H9 (cell line): ENCODE data around the gene CDC20. TPM values are rescaled to one million over a fixed set of nuclear protein-coding genes. Genes with fewer than 3 reads are reported as not detected.

Experiments
- DNase-seq: peaks from one replicate; pipeline ENCODE4 v3.0.0-alpha.2; 2017
- H2AFZ ChIP-seq: one replicate; pipeline ENCODE4 v1.6.1; 2013; ENCODE audit warnings: mild to moderate bottlenecking, low read length, control low read depth, moderate library complexity
- H2AK5ac ChIP-seq: 2 replicates; pipeline ENCODE4 v1.6.1; 2013; ENCODE audit warnings: low read length, control low read depth, mixed read lengths; ENCODE audit not compliant: insufficient read length
- H2BK120ac ChIP-seq: one replicate; pipeline ENCODE4 v1.6.1; 2013; ENCODE audit warnings: low read depth, mild to moderate bottlenecking, low read length, control low read depth, inconsistent platforms; ENCODE audit not compliant: poor library complexity, severe bottlenecking
- H2BK12ac ChIP-seq: 2 replicates; pipeline ENCODE4 v1.6.1; 2013; ENCODE audit warnings: low read length, control low read depth, mixed read lengths, low read depth; ENCODE audit not compliant: insufficient read length
- H2BK15ac ChIP-seq: 2 replicates; pipeline ENCODE4 v1.6.1; 2013; ENCODE audit warnings: low read depth, low read length, control low read depth
- H2BK20ac ChIP-seq: one replicate; pipeline ENCODE4 v1.6.1; 2013; ENCODE audit warnings: low read depth, mild to moderate bottlenecking, low read length, control low read depth, inconsistent platforms; ENCODE audit not compliant: poor library complexity, severe bottlenecking
- H2BK5ac ChIP-seq: 2 replicates; pipeline ENCODE4 v1.6.1; 2013; ENCODE audit warnings: low read length, control low read depth, mixed read lengths; ENCODE audit not compliant: insufficient read length
- H3K14ac ChIP-seq: 2 replicates; pipeline ENCODE4 v1.6.1; 2013; ENCODE audit warnings: low read length, control low read depth; ENCODE audit not compliant: insufficient read depth
- H3K18ac ChIP-seq: 2 replicates; pipeline ENCODE4 v1.6.1; 2013; ENCODE audit warnings: low read depth, mild to moderate bottlenecking, mixed read lengths, low read length, control low read depth; ENCODE audit not compliant: insufficient read length
- H3K23ac ChIP-seq: 2 replicates; pipeline ENCODE4 v1.6.1; 2013; ENCODE audit warnings: low read length, control low read depth, mixed read lengths, low read depth; ENCODE audit not compliant: insufficient read length
- H3K23me2 ChIP-seq: 2 replicates; pipeline ENCODE4 v1.6.1; 2013; ENCODE audit warnings: low read depth, mild to moderate bottlenecking, mixed read lengths, low read length, control low read depth; ENCODE audit not compliant: insufficient read length, poor library complexity, severe bottlenecking
- H3K27ac ChIP-seq: 2 replicates; pipeline ENCODE4 v1.5.1; 2013; ENCODE audit warnings: low read length, control low read depth, mixed read lengths, low read depth; ENCODE audit not compliant: insufficient read length
- H3K27me3 ChIP-seq: 2 replicates; pipeline ENCODE4 v1.6.1; 2013; ENCODE audit warnings: low read length, control low read depth, inconsistent platforms; ENCODE audit not compliant: insufficient read depth
- H3K4ac ChIP-seq: 2 replicates; pipeline ENCODE4 v1.6.1; 2013; ENCODE audit warnings: low read depth, mild to moderate bottlenecking, control low read depth, inconsistent platforms, low read length, moderate library complexity
- H3K4me1 ChIP-seq: 2 replicates; pipeline ENCODE4 v1.6.1; 2013; ENCODE audit warnings: low read length, control low read depth, inconsistent platforms; ENCODE audit not compliant: insufficient read depth
- H3K4me2 ChIP-seq: 2 replicates; pipeline ENCODE4 v1.6.1; 2013; ENCODE audit warnings: low read length, control low read depth, mixed read lengths; ENCODE audit not compliant: insufficient read length, insufficient read depth
- H3K56ac ChIP-seq: 2 replicates; pipeline ENCODE4 v1.6.1; 2013; ENCODE audit warnings: low read depth, mild to moderate bottlenecking, mixed read lengths, low read length, control low read depth; ENCODE audit not compliant: insufficient read length
- H3K79me1 ChIP-seq: 2 replicates; pipeline ENCODE4 v1.6.1; 2013; ENCODE audit warnings: low read depth, mild to moderate bottlenecking, moderate library complexity, low read length, control low read depth, inconsistent platforms; ENCODE audit not compliant: insufficient read depth, poor library complexity, severe bottlenecking
- H3K79me2 ChIP-seq: 2 replicates; pipeline ENCODE4 v1.6.1; 2013; ENCODE audit warnings: low read length, control low read depth, inconsistent platforms; ENCODE audit not compliant: insufficient read depth
- H3K9ac ChIP-seq: 2 replicates; pipeline ENCODE4 v1.6.1; 2013; ENCODE audit warnings: low read length, control low read depth, mixed read lengths; ENCODE audit not compliant: insufficient read length; ENCODE audit errors: extremely low read depth
- H3K9me3 ChIP-seq: one replicate; pipeline ENCODE4 v1.6.1; 2013; ENCODE audit warnings: low read depth, low read length, inconsistent platforms; ENCODE audit not compliant: control insufficient read depth
- H3T11ph ChIP-seq: one replicate; pipeline ENCODE4 v1.6.1; 2013; ENCODE audit warnings: mild to moderate bottlenecking, low read length, control low read depth, inconsistent platforms
- H4K20me1 ChIP-seq: one replicate; pipeline ENCODE4 v1.6.1; 2013; ENCODE audit not compliant: control insufficient read depth, insufficient read length, insufficient read depth
- H4K5ac ChIP-seq: 2 replicates; pipeline ENCODE4 v1.6.1; 2013; ENCODE audit warnings: low read depth, mild to moderate bottlenecking, mixed read lengths, low read length, control low read depth; ENCODE audit not compliant: insufficient read length
- H4K8ac ChIP-seq: replicated peaks from 2 replicates; pipeline ENCODE4 v1.6.1; 2013; ENCODE audit warnings: low read length, control low read depth, mixed read lengths, low read depth; ENCODE audit not compliant: insufficient read length
- H4K91ac ChIP-seq: 2 replicates; pipeline ENCODE4 v1.6.1; 2013; ENCODE audit warnings: low read depth, mild to moderate bottlenecking, moderate library complexity, mixed read lengths, low read length, control low read depth; ENCODE audit not compliant: insufficient read length
- H3K27ac Mint-ChIP-seq, 3 experiments: 2 replicates in 2 of 3; 3 replicates in 1 of 3; pipeline ENCODE4 v1.8.0; 2020 to 2021; ENCODE audit warnings: mixed read lengths in 3 of 3, mild to moderate bottlenecking in 1 of 3, moderate library complexity in 1 of 3
- H3K27me3 Mint-ChIP-seq: 2 replicates; pipeline ENCODE4 v1.8.0; 2021; ENCODE audit warnings: low read depth, mild to moderate bottlenecking, moderate library complexity, mixed read lengths
- H3K36me3 Mint-ChIP-seq, 3 experiments: 2 replicates in 2 of 3; 3 replicates in 1 of 3; pipeline ENCODE4 v1.8.0; 2020 to 2021; ENCODE audit warnings: low read depth in 3 of 3, mixed read lengths in 3 of 3; ENCODE audit not compliant: insufficient read depth in 1 of 3
- H3K4me1 Mint-ChIP-seq, 2 experiments: 2 replicates each; pipeline ENCODE4 v1.8.0; 2020; ENCODE audit warnings: mixed read lengths in 2 of 2
- H3K4me3 Mint-ChIP-seq, 2 experiments: 2 replicates in 1 of 2; 3 replicates in 1 of 2; pipeline ENCODE4 v1.8.0; 2020 to 2021; ENCODE audit warnings: mild to moderate bottlenecking in 2 of 2, mixed read lengths in 2 of 2, moderate library complexity in 1 of 2
- H3K9me3 Mint-ChIP-seq, 2 experiments: 2 replicates in 1 of 2; 3 replicates in 1 of 2; pipeline ENCODE4 v1.8.0; 2020; ENCODE audit warnings: mild to moderate bottlenecking in 2 of 2, mixed read lengths in 2 of 2, moderate library complexity in 1 of 2
- CTCF ChIP-seq: fragments of 200-600 bp; sonication (generic); conservative IDR thresholded peaks from 3 replicates; pipeline ENCODE4 v1.8.0; 2021; ENCODE audit warnings: antibody characterized with exemption, mild to moderate bottlenecking
- WGBS: extraction: QIAGEN DNeasy Blood & Tissue Kit; methylation state at CpG from one replicate; pipeline ENCODE4 v1.1.7; 2013; ENCODE audit warnings: missing lambda C conversion rate, low lambda C conversion rate, mixed read lengths; ENCODE audit not compliant: insufficient read length; ENCODE audit errors: extremely low coverage; 5-methylcytosine and 5-hydroxymethylcytosine counted together
- total RNA-seq: library from RNA; stranded (reverse); gene quantifications from 2 replicates; pipeline ENCODE4 v1.2.1, GENCODE V29; 2021

CDC20 gene
- total RNA-seq, 1 experiment from 2014 or later, result 246 TPM

GRCh38 chr1:43311521-43311920 is 47.3 kb upstream of the CDC20 start:
- Histone ChIP-seq H3K79me2 (no peaks in the 10 kb centered on the region), H4K5ac (no peak overlapping the region), H2AFZ (no peak overlapping the region), H3K9me3 (no peaks in the 10 kb centered on the region), H3K4ac (no peak overlapping the region), H3K4me1 (no peaks in the 10 kb centered on the region), H3K23ac (no peak overlapping the region), H3K14ac (no peak overlapping the region), H2BK5ac (no peak overlapping the region), H3K18ac (no peak overlapping the region), H2BK12ac (no peak overlapping the region), H3K23me2 (no peaks in the 10 kb centered on the region), H4K20me1 (no peaks in the 10 kb centered on the region), H3K27me3 (no peaks in the 10 kb centered on the region), H3K27ac (no peak overlapping the region), H4K8ac (no peak overlapping the region), H2BK15ac (no peak overlapping the region), H3K9ac (no peak overlapping the region), H2BK120ac (no peak overlapping the region), H3K4me2 (no peak overlapping the region), H4K91ac (no peak overlapping the region), H2AK5ac (no peak overlapping the region), H2BK20ac (no peak overlapping the region), H3K79me1 (no peaks in the 10 kb centered on the region), H3K56ac (no peak overlapping the region), H3T11ph (no peak overlapping the region)
- H3K27ac Mint-ChIP-seq, result peak overlapping the region in 1 of 3 experiments; percentile 89; a peak in 1 of 7 replicates
- H3K9me3 Mint-ChIP-seq, result no peaks in the 10 kb centered on the region
- peaks cover 12% of the 10 kb centered on the region for H3K27me3 Mint-ChIP-seq
- no peaks in the 10 kb centered on the region; a peak in 1 of 7 replicates for H3K36me3 Mint-ChIP-seq
- no peaks in the 10 kb centered on the region for H3K4me1 Mint-ChIP-seq
- TF ChIP-seq CTCF, result no peak
- no peak for DNase-seq
- no CpG with 5 or more reads among the region's 9 CpGs for WGBS
- no peak overlapping the region for H3K4me3 Mint-ChIP-seq
